Fibroblast of lung (primary cell): Measurements from ENCODE around the gene OR10J5.

Experiments used
- EZH2 ChIP-seq: IDR thresholded peaks from 2 replicates; pipeline ENCODE4 v1.5.1; 2012; ENCODE audit warnings: low read length, control low read depth, mild to moderate bottlenecking; ENCODE audit errors: missing control alignments
- TF ChIP-seq, protein P1 (sequence below), 2 donors: IDR thresholded peaks in 1 of 2; conservative IDR thresholded peaks in 1 of 2; 1 replicate in 1 of 2; 2 replicates in 1 of 2; pipeline ENCODE4 v1.5.1; 2011 to 2012; ENCODE audit warnings: low read length in 2 of 2, control low read depth in 1 of 2, inconsistent platforms in 1 of 2, low read depth in 1 of 2, mild to moderate bottlenecking in 1 of 2

DNA sequence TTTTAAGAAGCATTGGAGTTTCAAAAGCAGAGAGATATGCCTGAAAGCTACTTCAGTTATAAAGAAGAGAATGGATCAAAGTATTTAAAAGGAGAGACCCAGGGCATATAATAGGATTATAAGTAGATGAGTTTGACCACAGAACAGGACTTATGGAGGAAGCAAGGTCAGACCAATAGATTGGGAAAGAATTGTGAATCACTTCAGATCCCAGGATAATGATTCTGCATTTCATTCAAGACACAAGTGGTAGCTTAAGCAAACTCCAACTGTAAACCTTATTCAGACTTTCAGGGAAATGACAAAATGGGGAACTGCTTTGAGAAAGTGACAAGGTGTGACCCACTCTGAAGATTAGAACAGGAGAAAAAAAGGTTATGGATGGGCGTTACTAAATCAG, 18.9 kb upstream of the OR10J5 start:
- no peak for TF ChIP-seq EZH2
- TF ChIP-seq, protein P1, sequence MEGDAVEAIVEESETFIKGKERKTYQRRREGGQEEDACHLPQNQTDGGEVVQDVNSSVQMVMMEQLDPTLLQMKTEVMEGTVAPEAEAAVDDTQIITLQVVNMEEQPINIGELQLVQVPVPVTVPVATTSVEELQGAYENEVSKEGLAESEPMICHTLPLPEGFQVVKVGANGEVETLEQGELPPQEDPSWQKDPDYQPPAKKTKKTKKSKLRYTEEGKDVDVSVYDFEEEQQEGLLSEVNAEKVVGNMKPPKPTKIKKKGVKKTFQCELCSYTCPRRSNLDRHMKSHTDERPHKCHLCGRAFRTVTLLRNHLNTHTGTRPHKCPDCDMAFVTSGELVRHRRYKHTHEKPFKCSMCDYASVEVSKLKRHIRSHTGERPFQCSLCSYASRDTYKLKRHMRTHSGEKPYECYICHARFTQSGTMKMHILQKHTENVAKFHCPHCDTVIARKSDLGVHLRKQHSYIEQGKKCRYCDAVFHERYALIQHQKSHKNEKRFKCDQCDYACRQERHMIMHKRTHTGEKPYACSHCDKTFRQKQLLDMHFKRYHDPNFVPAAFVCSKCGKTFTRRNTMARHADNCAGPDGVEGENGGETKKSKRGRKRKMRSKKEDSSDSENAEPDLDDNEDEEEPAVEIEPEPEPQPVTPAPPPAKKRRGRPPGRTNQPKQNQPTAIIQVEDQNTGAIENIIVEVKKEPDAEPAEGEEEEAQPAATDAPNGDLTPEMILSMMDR (conservative IDR thresholded peaks at IDR 0.05 in 1 of 2, IDR thresholded peaks at IDR 0.05 in 1 of 2; ENCODE audit: low read depth in 1 of 2, low read length in 2 of 2): no peak
